Osteoblast (primary cell): ENCODE measurements around the gene YES1. TPM values are rescaled to one million over a fixed set of nuclear protein-coding genes. Genes with fewer than 3 reads are reported as not detected.
"Not testable (repeated sequence)": the region's sequence is repeated elsewhere in the genome, so short reads cannot be mapped to it uniquely, and the experiment has no call there.

Source experiments
- DNase-seq: peaks from one replicate; pipeline ENCODE4 v3.0.0; 2011; ENCODE audit warnings: low spot score, mixed read lengths; ENCODE audit not compliant: insufficient read length; ENCODE audit errors: missing footprints
- H2AFZ ChIP-seq: 2 replicates; pipeline ENCODE4 v1.6.0; 2011; ENCODE audit warnings: mild to moderate bottlenecking, low read length
- H3K27ac ChIP-seq: 2 replicates; pipeline ENCODE4 v1.5.1; 2011; ENCODE audit warnings: mild to moderate bottlenecking, low read depth, low read length, moderate library complexity
- H3K27me3 ChIP-seq: 2 replicates; pipeline ENCODE4 v1.6.0; 2012; ENCODE audit warnings: mild to moderate bottlenecking, control low read depth, inconsistent platforms, low read length, moderate library complexity; ENCODE audit not compliant: insufficient read depth
- H3K36me3 ChIP-seq: 2 replicates; pipeline ENCODE4 v1.5.1; 2011; ENCODE audit warnings: mild to moderate bottlenecking, low read length, control low read depth, moderate library complexity; ENCODE audit not compliant: insufficient read depth
- H3K4me1 ChIP-seq: 2 replicates; pipeline ENCODE4 v1.5.1; 2011; ENCODE audit warnings: mild to moderate bottlenecking, low read length, control low read depth, moderate library complexity; ENCODE audit not compliant: insufficient read depth
- H3K4me2 ChIP-seq: 2 replicates; pipeline ENCODE4 v1.6.0; 2011; ENCODE audit warnings: mild to moderate bottlenecking, low read length; ENCODE audit not compliant: insufficient read depth
- H3K4me3 ChIP-seq: fragments of 200-600 bp; sonication (generic); 3 replicates; pipeline ENCODE4 v1.5.1; 2012; ENCODE audit warnings: mild to moderate bottlenecking, low read length, inconsistent platforms; ENCODE audit not compliant: insufficient read depth
- H3K79me2 ChIP-seq: 2 replicates; pipeline ENCODE4 v1.6.0; 2012; ENCODE audit warnings: mild to moderate bottlenecking, low read length, control low read depth, inconsistent platforms; ENCODE audit not compliant: insufficient read depth
- H3K9me3 ChIP-seq: 2 replicates; pipeline ENCODE4 v1.5.1; 2011; ENCODE audit warnings: low read depth, low read length, control low read depth
- H4K20me1 ChIP-seq: 2 replicates; pipeline ENCODE4 v1.6.0; 2012; ENCODE audit warnings: mild to moderate bottlenecking, low read length, control low read depth; ENCODE audit not compliant: insufficient read depth
- total RNA-seq: library from RNA; depleted of rRNA; stranded (reverse); fragments of >200 nt; gene quantifications from 2 replicates; pipeline ENCODE4 v1.2.3, GENCODE V29; 2012
- TF ChIP-seq, protein P1 (sequence below): IDR thresholded peaks from 2 replicates; pipeline ENCODE4 v1.5.1; 2011; ENCODE audit warnings: mild to moderate bottlenecking, low read depth, low read length, moderate library complexity; ENCODE audit errors: extremely low read depth

Gene YES1
- total RNA-seq, 1 donor, result 99.5 TPM

DNA sequence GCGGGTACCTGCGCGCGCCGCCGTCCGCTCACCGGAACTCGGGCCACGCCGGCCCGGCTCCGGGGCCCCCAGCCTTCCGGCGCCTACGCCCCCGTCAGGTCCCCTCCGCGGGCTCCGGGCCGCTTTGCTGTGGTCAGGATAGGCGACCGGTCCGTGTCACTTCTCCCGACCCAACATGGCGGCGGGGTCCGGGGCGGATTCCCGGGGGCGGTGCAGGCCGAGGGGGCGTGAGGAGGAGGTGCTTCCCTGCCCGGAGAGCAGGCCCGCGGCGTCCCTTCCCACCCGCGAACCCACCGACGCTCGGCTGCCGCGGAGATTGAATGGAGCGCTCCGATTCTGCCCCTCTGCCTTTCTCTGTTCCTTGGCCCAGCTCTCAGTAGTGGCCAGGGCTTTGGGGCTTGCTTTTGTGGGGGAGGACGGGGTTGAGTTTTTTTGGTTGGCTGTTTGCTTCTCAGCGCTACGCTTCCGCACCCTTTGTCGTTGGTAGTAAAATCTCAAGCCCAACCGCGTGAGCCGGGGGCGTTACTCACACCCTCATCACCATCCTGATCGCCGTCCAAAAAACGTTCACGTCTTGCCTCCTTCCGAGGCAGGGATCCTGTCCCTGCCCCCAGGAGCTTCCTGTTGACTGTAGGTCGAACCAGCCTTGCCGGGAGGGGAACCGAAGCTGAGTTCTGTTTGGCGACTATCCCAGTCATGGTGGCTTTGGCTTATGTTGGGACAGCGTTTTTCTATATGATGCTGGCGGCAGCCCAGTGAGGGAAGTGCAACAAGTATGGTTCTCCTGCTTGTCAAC is 532 bp upstream of the YES1 start:
- DNase-seq, result peak; percentile 96
- H3K4me3 ChIP-seq, result peak overlapping the region; percentile 100
- peak overlapping the region; percentile 98 for H2AFZ ChIP-seq
- TF ChIP-seq, protein P1, sequence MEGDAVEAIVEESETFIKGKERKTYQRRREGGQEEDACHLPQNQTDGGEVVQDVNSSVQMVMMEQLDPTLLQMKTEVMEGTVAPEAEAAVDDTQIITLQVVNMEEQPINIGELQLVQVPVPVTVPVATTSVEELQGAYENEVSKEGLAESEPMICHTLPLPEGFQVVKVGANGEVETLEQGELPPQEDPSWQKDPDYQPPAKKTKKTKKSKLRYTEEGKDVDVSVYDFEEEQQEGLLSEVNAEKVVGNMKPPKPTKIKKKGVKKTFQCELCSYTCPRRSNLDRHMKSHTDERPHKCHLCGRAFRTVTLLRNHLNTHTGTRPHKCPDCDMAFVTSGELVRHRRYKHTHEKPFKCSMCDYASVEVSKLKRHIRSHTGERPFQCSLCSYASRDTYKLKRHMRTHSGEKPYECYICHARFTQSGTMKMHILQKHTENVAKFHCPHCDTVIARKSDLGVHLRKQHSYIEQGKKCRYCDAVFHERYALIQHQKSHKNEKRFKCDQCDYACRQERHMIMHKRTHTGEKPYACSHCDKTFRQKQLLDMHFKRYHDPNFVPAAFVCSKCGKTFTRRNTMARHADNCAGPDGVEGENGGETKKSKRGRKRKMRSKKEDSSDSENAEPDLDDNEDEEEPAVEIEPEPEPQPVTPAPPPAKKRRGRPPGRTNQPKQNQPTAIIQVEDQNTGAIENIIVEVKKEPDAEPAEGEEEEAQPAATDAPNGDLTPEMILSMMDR, result no peak
- H3K36me3 ChIP-seq, result no peaks in the 10 kb centered on the region
- peaks cover 43% of the 10 kb centered on the region for H3K79me2 ChIP-seq
- H3K9me3 ChIP-seq, result no peaks in the 10 kb centered on the region
- H3K27ac ChIP-seq, result peak overlapping the region; percentile 88
- H3K27me3 ChIP-seq, result no peaks in the 10 kb centered on the region
- peaks cover 26% of the 10 kb centered on the region for H3K4me1 ChIP-seq
- H3K4me2 ChIP-seq, result peak overlapping the region; percentile 87
- peaks cover 28% of the 10 kb centered on the region for H4K20me1 ChIP-seq

DNA sequence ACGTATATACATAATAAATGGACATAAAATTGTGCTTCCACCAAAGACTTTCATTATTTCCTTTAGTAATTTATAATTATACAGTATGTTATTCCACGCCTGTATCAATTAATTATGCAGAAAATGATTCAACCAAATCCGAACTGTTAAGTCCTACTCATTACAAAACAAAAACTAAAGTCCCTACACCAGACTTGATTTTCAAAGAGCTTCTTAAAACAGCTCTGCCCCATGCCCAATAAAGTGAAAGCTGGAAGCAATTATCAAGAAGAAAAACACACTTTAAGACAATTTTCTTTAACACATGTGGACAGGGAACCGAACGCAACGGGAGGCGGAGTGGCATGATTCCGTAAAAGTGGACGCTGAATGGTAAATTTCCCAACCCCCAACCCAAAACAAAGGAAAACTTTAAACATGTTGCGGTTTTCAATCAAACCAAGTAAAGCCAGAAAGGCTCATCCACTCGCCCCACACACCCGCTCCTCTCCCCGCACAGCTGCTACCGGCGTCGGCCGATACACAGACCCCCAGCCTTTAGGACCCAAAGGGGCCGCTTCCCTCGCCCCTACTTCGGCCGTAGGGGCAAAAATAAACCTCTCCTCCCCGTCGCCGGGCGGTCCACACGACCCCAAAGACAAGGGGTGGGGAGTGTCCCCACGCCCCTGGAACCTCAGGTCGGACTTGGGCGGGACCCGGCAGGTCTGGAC is 705 bp downstream of the YES1 start:
- DNase-seq, result peak; percentile 77
- H3K4me3 ChIP-seq, result peak overlapping the region; percentile 100
- H3K4me2 ChIP-seq, result peak overlapping the region; percentile 76
- H3K36me3 ChIP-seq, result no peaks in the 10 kb centered on the region
- peaks cover 55% of the 10 kb centered on the region for H3K79me2 ChIP-seq
- TF ChIP-seq, protein P1, result no peak
- peak overlapping the region; percentile 88 for H3K27ac ChIP-seq
- peaks cover 26% of the 10 kb centered on the region for H3K4me1 ChIP-seq
- H4K20me1 ChIP-seq, result peaks cover 38% of the 10 kb centered on the region
- no peaks in the 10 kb centered on the region for H3K27me3 ChIP-seq
- H3K9me3 ChIP-seq, result no peaks in the 10 kb centered on the region
- peak overlapping the region; percentile 88 for H2AFZ ChIP-seq

DNA sequence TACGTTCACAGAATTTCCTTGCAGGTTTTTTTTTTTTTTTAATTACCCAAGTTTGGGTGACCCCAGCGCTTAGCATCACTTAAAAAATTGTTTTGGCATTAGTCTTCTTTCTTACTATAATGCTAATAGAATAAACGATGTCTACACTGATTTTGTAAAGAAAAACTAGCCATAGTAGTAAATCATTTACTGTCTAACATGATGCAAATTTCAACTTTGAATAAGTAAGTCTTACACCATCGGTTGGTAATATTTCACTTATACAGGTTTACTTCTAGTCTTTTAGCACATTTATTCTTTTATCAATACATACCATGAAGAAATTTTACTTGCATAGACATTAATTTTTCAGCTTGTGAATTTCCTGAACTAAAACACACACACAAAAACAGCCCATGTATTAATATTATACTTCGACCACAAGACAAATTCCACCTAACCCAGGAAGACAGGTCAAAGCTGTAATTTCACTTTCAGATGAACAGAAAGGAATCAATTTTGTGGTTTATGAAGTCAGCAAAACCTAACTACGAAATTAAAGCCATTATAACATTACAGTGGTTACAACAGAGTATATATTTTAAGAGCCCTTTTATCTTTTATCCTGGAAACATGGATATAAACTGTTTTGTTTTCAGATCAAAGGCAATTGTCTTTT is 1.9 kb downstream of the YES1 start:
- TF ChIP-seq, protein P1, result no peak
- Histone ChIP-seq H3K27me3 (no peaks in the 10 kb centered on the region), H3K27ac (no peak overlapping the region), H3K79me2 (peaks cover 67% of the 10 kb centered on the region), H3K36me3 (no peaks in the 10 kb centered on the region), H3K9me3 (no peaks in the 10 kb centered on the region), H3K4me3 (peak overlapping the region; percentile 100), H2AFZ (no peak overlapping the region), H4K20me1 (peaks cover 38% of the 10 kb centered on the region), H3K4me2 (peak overlapping the region; percentile 76), H3K4me1 (peaks cover 26% of the 10 kb centered on the region)
- peak; percentile 18 for DNase-seq

DNA sequence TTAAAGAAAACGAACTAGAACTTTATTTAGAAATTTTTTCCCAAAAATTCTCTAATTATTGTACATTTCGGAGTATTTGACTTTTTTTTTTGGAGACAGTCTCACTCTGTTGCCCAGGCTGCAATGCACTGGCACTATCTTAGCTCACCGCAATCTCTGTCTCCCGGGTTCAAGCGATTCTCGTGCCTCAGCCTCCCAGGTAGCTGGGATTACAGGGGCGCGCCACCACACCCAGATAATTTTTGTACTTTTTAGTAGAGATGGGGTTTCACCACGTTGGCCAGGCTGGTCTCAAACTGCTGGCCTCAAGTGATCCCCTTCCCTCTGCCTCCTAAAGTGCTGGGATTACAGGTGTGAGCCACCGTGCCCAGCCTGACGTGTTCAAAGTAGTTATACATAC is 2.8 kb downstream of the YES1 start:
- H2AFZ ChIP-seq, DNase-seq, H3K9me3 ChIP-seq, H3K4me3 ChIP-seq, H3K27ac ChIP-seq, H3K36me3 ChIP-seq, H3K4me2 ChIP-seq, H3K27me3 ChIP-seq: not testable (repeated sequence)
- peaks cover 38% of the 10 kb centered on the region for H4K20me1 ChIP-seq
- peaks cover 75% of the 10 kb centered on the region for H3K79me2 ChIP-seq
- peaks cover 26% of the 10 kb centered on the region for H3K4me1 ChIP-seq
